Activated CD4-positive, alpha-beta T cell treated with anti-CD3 and anti-CD28 coated beads for 36 hours (primary cell): ENCODE data around the gene HP1BP3. TPM values are rescaled to one million over a fixed set of nuclear protein-coding genes. Genes with fewer than 3 reads are reported as not detected.

Source experiments
- ATAC-seq: fragments of 200-7000 bp; cut with Tn5 transposase; one replicate; pipeline ENCODE4 v1.10.0; 2021; ENCODE audit warnings: mild to moderate bottlenecking, moderate library complexity
- CTCF ChIA-PET: fragments of 350-600 bp; sonication (Branson Sonifier 250); formaldehyde crosslinking; loops from one replicate; lab custom pipeline; 2021; ENCODE audit warnings: antibody characterized with exemption; lab: Charles Lee
- POLR2A ChIA-PET: fragments of 350-600 bp; sonication (Branson Sonifier 250); formaldehyde crosslinking; loops from one replicate; lab custom pipeline; 2021; ENCODE audit warnings: antibody characterized with exemption, inconsistent platforms; lab: Charles Lee
- DNase-seq: peaks from one replicate; pipeline ENCODE4 v3.0.0-alpha.2; 2020
- H3K27ac Mint-ChIP-seq: one replicate; pipeline ENCODE4 v1.8.0; 2021; ENCODE audit warnings: mixed read lengths
- H3K27me3 Mint-ChIP-seq: one replicate; pipeline ENCODE4 v1.8.0; 2021; ENCODE audit warnings: mixed read lengths
- H3K36me3 Mint-ChIP-seq: one replicate; pipeline ENCODE4 v1.8.0; 2021; ENCODE audit warnings: low read depth, mixed read lengths
- H3K4me1 Mint-ChIP-seq: one replicate; pipeline ENCODE4 v1.8.0; 2021; ENCODE audit warnings: mixed read lengths
- H3K4me3 Mint-ChIP-seq: one replicate; pipeline ENCODE4 v1.8.0; 2021; ENCODE audit warnings: mild to moderate bottlenecking, moderate library complexity, mixed read lengths
- H3K9me3 Mint-ChIP-seq: one replicate; pipeline ENCODE4 v1.8.0; 2021; ENCODE audit warnings: low read depth, mixed read lengths
- intact Hi-C, 2 experiments: fragments of 100-400 bp; cut with DNase I in 1 of 2; cut with micrococcal nuclease in 1 of 2; formaldehyde crosslinking; loops; one replicate each; pipeline versions ENCODE4 v1.14.2 to v1.15.1; 2022 to 2024; cut with DNase I, micrococcal nuclease
- total RNA-seq, 2 experiments: library from RNA; stranded (reverse); gene quantifications; one replicate each; pipeline ENCODE4 v1.2.3, GENCODE V29; 2021

HP1BP3 gene
- total RNA-seq, 2 experiments from 2014 or later: 232 to 269 TPM

- no peak for ATAC-seq
- peaks cover 1% of the 10 kb centered on the region for H3K4me1 Mint-ChIP-seq
- DNase-seq: no peak
- CTCF ChIA-PET: interaction anchor here (0.5 to 0.6 kb wide), 2 partner anchors 203 to 425 kb away, joined by 3 read pairs; no protein-coding TSS in a partner anchor
- H3K27me3 Mint-ChIP-seq: no peaks in the 10 kb centered on the region
- POLR2A ChIA-PET: no interaction called here
- H3K4me3 Mint-ChIP-seq: no peak overlapping the region
- H3K27ac Mint-ChIP-seq: no peak overlapping the region
- peaks cover 50% of the 10 kb centered on the region for H3K36me3 Mint-ChIP-seq
- H3K9me3 Mint-ChIP-seq: no peaks in the 10 kb centered on the region
- intact Hi-C loops: no loop called here
Measured at GRCh38 chr1:20770314-20771087, 16.6 kb downstream of the HP1BP3 start.

- intact Hi-C loops: no loop called here
- Mint-ChIP-seq H3K36me3 (peaks cover 42% of the 10 kb centered on the region), H3K4me1 (no peaks in the 10 kb centered on the region), H3K27me3 (no peaks in the 10 kb centered on the region), H3K27ac (no peak overlapping the region), H3K4me3 (no peak overlapping the region), H3K9me3 (no peaks in the 10 kb centered on the region)
- ATAC-seq (no peak), DNase-seq (no peak)
- POLR2A ChIA-PET: no interaction called here
- CTCF ChIA-PET: interaction anchor here (0.5 to 1.8 kb wide), 6 partner anchors 9 to 464 kb away, joined by 3 to 8 read pairs (median 3); no protein-coding TSS in a partner anchor
Measured at GRCh38 chr1:20767271-20767670, 19.8 kb downstream of the HP1BP3 start.

GRCh38 chr1:20763417-20763816 lies 23.7 kb downstream of the HP1BP3 start:
- CTCF ChIA-PET: no interaction called here
- Mint-ChIP-seq H3K36me3 (peaks cover 49% of the 10 kb centered on the region), H3K4me1 (no peaks in the 10 kb centered on the region), H3K9me3 (no peaks in the 10 kb centered on the region), H3K27me3 (no peaks in the 10 kb centered on the region), H3K27ac (no peak overlapping the region), H3K4me3 (no peak overlapping the region)
- DNase-seq: no peak
- intact Hi-C loops: no loop called here
- no peak for ATAC-seq
- POLR2A ChIA-PET: interaction anchor here (0.6 kb wide), 1 partner anchor 23 kb away, joined by 3 read pairs; no protein-coding TSS in a partner anchor

- peaks cover 59% of the 10 kb centered on the region for H3K36me3 Mint-ChIP-seq
- H3K27me3 Mint-ChIP-seq: no peaks in the 10 kb centered on the region
- no peak overlapping the region for H3K4me3 Mint-ChIP-seq
- no peaks in the 10 kb centered on the region for H3K4me1 Mint-ChIP-seq
- no peak for DNase-seq
- ATAC-seq: no peak
- CTCF ChIA-PET: interaction anchor here (0.7 to 0.8 kb wide), 2 partner anchors 36 to 173 kb away, joined by 3 to 5 read pairs; no protein-coding TSS in a partner anchor
- H3K27ac Mint-ChIP-seq: no peak overlapping the region
- POLR2A ChIA-PET: no interaction called here
- intact Hi-C loops: no loop called here
- H3K9me3 Mint-ChIP-seq: no peaks in the 10 kb centered on the region
Measured at GRCh38 chr1:20760322-20760721, 26.8 kb downstream of the HP1BP3 start.

DNA sequence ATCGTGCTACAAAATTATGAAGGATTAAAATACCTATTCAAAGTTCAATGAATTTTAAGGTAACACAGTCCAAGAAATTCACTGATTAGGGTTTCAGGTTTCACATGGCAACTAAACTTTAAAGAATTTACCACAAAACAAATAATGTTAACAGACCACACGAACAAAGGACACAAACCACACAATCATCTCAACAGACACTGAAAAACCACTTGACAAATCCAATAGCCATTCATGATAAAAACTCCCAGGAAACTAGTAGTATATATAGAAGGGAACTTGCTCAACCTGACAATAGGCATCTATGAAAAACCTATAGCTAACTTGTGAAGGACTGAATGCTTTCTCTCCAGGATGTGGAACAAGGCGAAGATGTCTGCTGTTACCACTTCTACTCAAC lies 33.5 kb downstream of the HP1BP3 start:
- POLR2A ChIA-PET: no interaction called here
- Mint-ChIP-seq H3K36me3 (peaks cover 41% of the 10 kb centered on the region), H3K27ac (peak overlapping the region; percentile 49), H3K9me3 (no peaks in the 10 kb centered on the region), H3K4me3 (no peak overlapping the region), H3K4me1 (no peaks in the 10 kb centered on the region), H3K27me3 (no peaks in the 10 kb centered on the region)
- ATAC-seq: no peak
- CTCF ChIA-PET: no interaction called here
- intact Hi-C loops: no loop called here
- DNase-seq: no peak

GRCh38 chr1:20751462-20751990 lies 35.6 kb downstream of the HP1BP3 start:
- Mint-ChIP-seq H3K4me1 (no peaks in the 10 kb centered on the region), H3K9me3 (no peaks in the 10 kb centered on the region), H3K36me3 (peaks cover 41% of the 10 kb centered on the region), H3K4me3 (no peak overlapping the region), H3K27me3 (no peaks in the 10 kb centered on the region), H3K27ac (no peak overlapping the region)
- intact Hi-C loops: no loop called here
- DNase-seq (no peak), ATAC-seq (no peak)
- ChIA-PET CTCF (no interaction called here), POLR2A (no interaction called here)

DNA sequence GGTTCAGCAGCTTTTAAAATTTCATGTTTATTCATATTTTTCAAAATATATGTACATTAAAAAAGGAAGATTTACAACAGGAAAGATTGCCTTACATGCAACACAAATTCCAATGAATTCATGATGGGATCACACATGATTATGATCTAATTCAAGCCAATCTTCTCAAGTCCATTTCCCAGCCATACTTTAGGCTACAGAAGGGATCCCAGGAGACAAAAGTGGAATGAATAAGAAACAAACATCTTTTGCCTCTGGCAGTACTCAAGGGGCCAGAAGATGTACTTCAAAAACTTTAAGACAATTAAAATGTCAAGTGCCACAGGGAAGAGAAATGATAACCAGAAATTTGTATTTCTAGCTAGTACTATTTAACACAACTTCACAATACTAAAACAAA lies 44.4 kb downstream of the HP1BP3 start:
- H3K27me3 Mint-ChIP-seq: no peaks in the 10 kb centered on the region
- ATAC-seq (no peak), DNase-seq (no peak)
- intact Hi-C loops: no loop called here
- no peak overlapping the region for H3K27ac Mint-ChIP-seq
- H3K4me3 Mint-ChIP-seq: no peak overlapping the region
- H3K36me3 Mint-ChIP-seq: peaks cover 47% of the 10 kb centered on the region
- ChIA-PET CTCF (interaction anchor here (0.7 to 1.5 kb wide), 2 partner anchors 46 to 452 kb away, joined by 3 to 5 read pairs; no protein-coding TSS in a partner anchor), POLR2A (no interaction called here)
- H3K4me1 Mint-ChIP-seq: no peaks in the 10 kb centered on the region
- no peaks in the 10 kb centered on the region for H3K9me3 Mint-ChIP-seq

GRCh38 chr1:20740781-20741180 lies 46.3 kb downstream of the HP1BP3 start:
- Mint-ChIP-seq H3K27ac (no peak overlapping the region), H3K4me1 (no peaks in the 10 kb centered on the region), H3K9me3 (no peaks in the 10 kb centered on the region), H3K36me3 (peaks cover 43% of the 10 kb centered on the region), H3K4me3 (no peak overlapping the region), H3K27me3 (no peaks in the 10 kb centered on the region)
- intact Hi-C loops: no loop called here
- ChIA-PET POLR2A (no interaction called here), CTCF (no interaction called here)
- ATAC-seq: no peak
- no peak for DNase-seq

GRCh38 chr1:20739225-20739624 lies 47.9 kb downstream of the HP1BP3 start:
- Mint-ChIP-seq H3K4me3 (no peak overlapping the region), H3K27ac (peak overlapping the region; percentile 8), H3K9me3 (no peaks in the 10 kb centered on the region), H3K36me3 (peaks cover 33% of the 10 kb centered on the region), H3K4me1 (no peaks in the 10 kb centered on the region), H3K27me3 (no peaks in the 10 kb centered on the region)
- ATAC-seq (no peak), DNase-seq (no peak)
- intact Hi-C loops: no loop called here
- POLR2A ChIA-PET: no interaction called here
- CTCF ChIA-PET: no interaction called here

DNA sequence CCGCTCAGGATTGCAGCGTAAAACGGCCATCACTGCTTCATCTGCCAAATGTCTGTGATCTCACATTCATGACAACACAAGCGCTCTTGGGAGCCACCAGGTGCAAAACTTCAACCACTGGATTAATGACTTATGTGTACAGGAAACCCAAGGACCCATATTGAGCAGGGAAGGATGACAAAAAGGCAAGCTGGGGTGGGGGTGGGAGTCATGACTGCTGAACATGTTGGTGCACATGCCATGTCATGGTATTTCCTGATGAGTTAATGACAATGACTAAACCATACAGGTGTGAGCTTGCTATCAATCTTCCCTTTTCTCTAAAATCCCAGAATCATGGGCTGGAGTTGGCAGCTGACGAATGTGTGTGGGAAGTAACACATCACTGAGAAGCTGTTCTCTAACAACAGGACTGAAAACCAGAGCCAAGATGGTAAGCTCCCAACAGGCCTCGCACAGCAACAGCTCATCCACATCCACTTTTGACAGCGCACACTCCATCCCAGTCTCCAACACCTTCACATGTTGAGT lies 51.5 kb downstream of the HP1BP3 start:
- intact Hi-C loops: no loop called here
- H3K4me1 Mint-ChIP-seq: peaks cover 17% of the 10 kb centered on the region
- ChIA-PET CTCF (interaction anchor here (0.6 kb wide), 1 partner anchor 505 kb away, joined by 4 read pairs; no protein-coding TSS in a partner anchor), POLR2A (no interaction called here)
- H3K27ac Mint-ChIP-seq: no peak overlapping the region
- ATAC-seq (no peak), DNase-seq (no peak)
- peaks cover 9% of the 10 kb centered on the region for H3K27me3 Mint-ChIP-seq
- no peak overlapping the region for H3K4me3 Mint-ChIP-seq
- H3K9me3 Mint-ChIP-seq: no peaks in the 10 kb centered on the region
- H3K36me3 Mint-ChIP-seq: peaks cover 14% of the 10 kb centered on the region

DNA sequence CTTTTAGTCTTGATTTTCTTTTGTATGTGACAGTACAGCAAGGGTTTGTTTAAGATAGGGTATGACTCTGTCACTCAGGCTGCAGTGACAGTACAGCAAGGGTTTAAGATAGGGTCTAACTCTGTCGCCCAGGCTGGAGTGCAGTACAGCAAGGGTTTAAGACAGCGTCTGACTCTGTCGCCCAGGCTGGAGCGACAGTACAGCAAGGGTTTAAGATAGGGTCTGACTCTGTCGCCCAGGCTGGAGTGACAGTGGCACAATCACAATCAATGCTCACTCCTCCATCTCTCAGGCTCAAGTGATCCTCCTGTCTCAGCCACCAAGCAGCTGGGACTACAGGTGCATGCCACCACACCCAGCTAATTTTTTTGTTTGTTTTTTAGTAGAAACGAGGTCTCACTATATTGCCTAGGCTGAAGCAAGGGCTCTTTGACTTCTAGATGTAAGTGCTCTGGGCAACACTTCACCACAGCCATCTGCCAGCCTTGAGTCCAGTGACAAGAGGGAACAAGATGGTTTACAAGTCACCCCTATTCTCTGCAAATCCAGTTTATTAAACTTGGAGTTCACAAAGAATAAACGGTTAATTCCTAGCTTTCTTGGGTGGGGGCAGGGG lies 53.6 kb downstream of the HP1BP3 start:
- Mint-ChIP-seq H3K4me3 (peak overlapping the region; percentile 74), H3K4me1 (peaks cover 17% of the 10 kb centered on the region), H3K27ac (no peak overlapping the region), H3K27me3 (peaks cover 16% of the 10 kb centered on the region), H3K36me3 (peaks cover 9% of the 10 kb centered on the region), H3K9me3 (no peaks in the 10 kb centered on the region)
- intact Hi-C loops: loop anchor here in 1 of 2 experiments (1.0 to 2.0 kb wide), 7 partner anchors 16 to 443 kb away; partner anchors contain the start of genes DDOST, EIF4G3 and PINK1
- ATAC-seq: peak; percentile 21
- ChIA-PET POLR2A (no interaction called here), CTCF (interaction anchor here (0.6 to 2.0 kb wide), 5 partner anchors 37 to 462 kb away, joined by 3 to 10 read pairs (median 5); no protein-coding TSS in a partner anchor)
- no peak for DNase-seq
